GM08714 (cell line): Measurements from ENCODE around the gene SH3RF3.

ENCODE experiments used
- H3K4me3 ChIP-seq: fragments of 200-500 bp; sonication (Bioruptor generic); 2 replicates; pipeline ENCODE4 v1.5.1; 2014; ENCODE audit warnings: mild to moderate bottlenecking, low read length, inconsistent platforms
- ZNF274 ChIP-seq: IDR thresholded peaks from 2 replicates; pipeline ENCODE4 v1.6.1; 2012; ENCODE audit warnings: mild to moderate bottlenecking, low read depth, low read length

SH3RF3 gene

DNA sequence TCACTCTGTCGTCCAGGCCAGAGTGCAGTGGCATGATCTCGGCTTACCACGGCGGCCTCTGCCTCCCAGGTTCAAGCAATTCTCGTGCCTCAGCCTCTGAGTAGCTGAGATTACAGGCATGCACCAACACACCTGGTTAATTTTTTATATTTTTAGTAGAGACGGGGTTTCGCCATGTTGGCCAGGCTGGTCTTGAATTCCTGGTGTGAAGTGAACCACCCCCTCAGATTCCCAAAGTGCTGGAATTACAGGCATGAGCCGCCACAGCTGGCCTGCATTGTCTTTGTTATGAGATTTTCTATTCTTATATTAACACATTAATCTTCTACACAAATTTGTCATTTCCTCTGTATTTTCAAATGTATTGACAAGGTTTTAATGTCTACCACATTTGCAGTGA is 409.5 kb downstream of the SH3RF3 start:
- no peak overlapping the region for H3K4me3 ChIP-seq
- TF ChIP-seq ZNF274 = no peak

GRCh38 chr2:109542384-109542783 is 413.4 kb downstream of the SH3RF3 start:
- TF ChIP-seq ZNF274 = no peak
- no peak overlapping the region for H3K4me3 ChIP-seq

DNA sequence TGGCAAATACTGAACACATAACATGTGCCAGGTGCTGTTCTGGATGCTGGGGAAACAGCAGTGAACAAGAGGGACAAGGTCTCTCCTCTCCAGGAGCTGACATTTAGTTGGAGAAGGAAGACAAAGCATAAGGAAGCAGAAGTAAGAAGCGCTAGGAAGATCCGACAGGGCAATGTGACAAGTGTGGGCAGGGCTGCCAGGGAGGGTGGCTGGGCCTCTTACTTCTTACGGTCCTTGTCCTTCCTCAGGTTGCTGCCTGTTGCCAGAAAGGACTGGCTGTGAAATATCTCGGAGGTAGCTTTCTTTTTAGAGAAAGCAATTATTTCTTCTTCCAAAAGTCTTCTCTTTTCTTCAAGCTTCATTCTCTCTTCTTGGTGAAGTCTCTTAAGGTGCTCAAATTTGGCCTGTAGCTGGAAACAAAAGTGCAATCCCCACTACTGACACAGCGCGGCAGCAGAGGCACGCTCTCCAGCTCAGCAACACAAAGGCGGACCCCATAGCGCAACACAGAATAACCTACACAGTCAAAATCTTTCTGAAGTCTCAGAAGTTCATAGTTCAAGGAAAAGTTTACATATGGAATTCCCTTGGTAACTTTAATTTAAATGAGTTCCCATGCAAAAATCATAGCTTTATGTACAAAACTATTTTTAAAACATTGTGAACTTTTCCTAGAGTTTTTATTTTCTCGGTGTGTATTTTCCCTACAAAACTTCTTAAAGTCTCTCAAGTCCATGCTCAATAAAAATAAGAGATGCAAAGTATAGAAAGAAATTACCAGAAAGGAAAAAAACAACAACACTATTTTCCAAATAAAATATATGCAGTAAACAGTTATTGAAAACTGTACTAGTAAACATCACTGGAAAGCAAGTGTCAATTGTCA is 417.1 kb downstream of the SH3RF3 start:
- TF ChIP-seq ZNF274 = no peak

DNA sequence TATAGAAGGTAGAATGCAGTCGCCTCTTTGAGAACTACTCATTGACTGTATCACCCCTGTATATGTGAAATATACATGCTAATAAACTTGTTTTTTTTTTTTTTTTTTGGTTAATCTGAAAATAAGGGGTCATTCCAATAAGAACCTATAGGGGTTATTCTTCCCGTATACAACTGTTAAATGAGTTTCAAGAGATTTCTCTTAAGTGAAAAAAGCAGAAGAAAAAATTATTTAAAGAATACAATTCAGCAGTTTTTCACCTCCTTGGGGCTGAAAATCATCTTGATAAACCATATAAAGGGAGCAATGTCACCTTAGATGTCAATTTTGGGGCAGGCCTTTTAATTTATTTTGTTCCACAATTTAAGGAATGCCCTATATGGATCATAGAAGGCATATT is 418.3 kb downstream of the SH3RF3 start:
- TF ChIP-seq ZNF274 = no peak
- H3K4me3 ChIP-seq = no peak overlapping the region

More for the DNA sequence above, 417.1 kb downstream of the SH3RF3 start:
- no peak overlapping the region for H3K4me3 ChIP-seq

DNA sequence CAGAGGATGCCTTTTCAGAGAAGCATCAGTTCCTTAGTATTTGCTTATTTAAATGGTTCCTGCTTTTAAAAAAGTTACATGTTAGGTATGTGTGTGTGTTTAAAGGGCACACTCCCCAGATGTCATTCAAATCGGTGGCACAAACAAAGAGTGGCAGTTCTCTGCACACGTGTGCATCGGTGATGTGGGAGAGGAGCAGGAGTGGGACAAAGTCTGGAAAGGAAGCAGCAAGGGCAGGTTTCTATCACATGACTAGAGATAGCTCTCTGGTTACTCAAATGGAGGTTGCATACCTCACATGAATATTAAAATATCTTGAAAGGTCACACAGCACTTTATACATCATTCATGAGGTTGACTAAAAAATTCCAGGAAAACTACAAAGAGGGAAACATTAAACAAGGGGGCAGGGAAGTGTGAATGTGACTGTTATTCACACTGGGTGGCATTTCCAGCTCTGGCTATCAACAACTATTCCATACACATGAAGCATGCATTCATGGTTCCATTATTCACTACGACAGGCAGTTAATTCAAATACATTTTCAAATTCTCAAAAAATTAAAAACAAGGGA is 420.1 kb downstream of the SH3RF3 start:
- no peak overlapping the region for H3K4me3 ChIP-seq

More for the DNA sequence above, 420.1 kb downstream of the SH3RF3 start:
- no peak for TF ChIP-seq ZNF274
